ENCODE data around the gene SERPINA5.

The SERPINA5 gene

GRCh38 chr14:94640721-94641631 is 59.8 kb downstream of the SERPINA5 start:
- H3K27ac Mint-ChIP-seq = no peak overlapping the region
- H3K36me3 Mint-ChIP-seq (ENCODE audit: low read depth) = no peaks in the 10 kb centered on the region
- no peaks in the 10 kb centered on the region for H3K9me3 Mint-ChIP-seq
- peaks cover 7% of the 10 kb centered on the region for H3K27me3 Mint-ChIP-seq (ENCODE audit: low read depth, poor library complexity)
- H3K4me3 Mint-ChIP-seq = no peak overlapping the region
- DNase-seq = no peak
- TF ChIP-seq CTCF (IDR thresholded peaks at IDR 0.05) = no peak
- H3K4me1 Mint-ChIP-seq = peaks cover 10% of the 10 kb centered on the region

- Mint-ChIP-seq H3K27me3 (ENCODE audit: low read depth, poor library complexity) (peaks cover 7% of the 10 kb centered on the region), H3K4me3 (no peak overlapping the region), H3K4me1 (peaks cover 10% of the 10 kb centered on the region), H3K9me3 (no peaks in the 10 kb centered on the region), H3K27ac (no peak overlapping the region), H3K36me3 (ENCODE audit: low read depth) (no peaks in the 10 kb centered on the region)
- no peak for TF ChIP-seq CTCF (IDR thresholded peaks at IDR 0.05)
- no peak for DNase-seq
Measured at GRCh38 chr14:94641632-94641955, 60.4 kb downstream of the SERPINA5 start.
